HepG2 (cell line): ENCODE measurements around the gene TRNT1. TPM values are rescaled to one million over a fixed set of nuclear protein-coding genes. Genes with fewer than 3 reads are reported as not detected.

Experiments
- CC2D1A ChIP-seq: sonication (generic); formaldehyde crosslinking; IDR thresholded peaks from 2 replicates; pipeline ENCODE4 v1.8.1; 2023; ENCODE audit warnings: mild to moderate bottlenecking, missing genetic modification reagents
- FOXK1 ChIP-seq: sonication (generic); formaldehyde crosslinking; IDR thresholded peaks from 2 replicates; pipeline ENCODE4 v1.4.0; 2020; ENCODE audit warnings: low read depth, missing genetic modification reagents, borderline replicate concordance
- FOXK2 ChIP-seq: fragments of 450-650 bp; IDR thresholded peaks from 2 replicates; pipeline ENCODE4 v1.6.1; 2016
- HMG20B ChIP-seq: conservative IDR thresholded peaks from 2 replicates; pipeline ENCODE4 v1.6.1; 2016; ENCODE audit warnings: missing genetic modification reagents, missing compliant biosample characterization
- HNF4G ChIP-seq, 2 experiments: sonication (generic) in 1 of 2; formaldehyde crosslinking in 1 of 2; IDR thresholded peaks; 2 replicates each; pipeline versions ENCODE4 v1.4.0 to v1.6.1; 2011 to 2020; ENCODE audit warnings: borderline replicate concordance in 2 of 2, low read depth in 2 of 2, mild to moderate bottlenecking in 2 of 2, low read length in 1 of 2, missing genetic modification reagents in 1 of 2, moderate library complexity in 1 of 2
- PITX1 ChIP-seq: sonication (generic); formaldehyde crosslinking; IDR thresholded peaks from 2 replicates; pipeline ENCODE4 v1.5.1; 2020; ENCODE audit warnings: mild to moderate bottlenecking, missing genetic modification reagents
- SALL2 ChIP-seq: sonication (generic); formaldehyde crosslinking; IDR thresholded peaks from 2 replicates; pipeline ENCODE4 v1.8.1; 2023; ENCODE audit warnings: mild to moderate bottlenecking, missing genetic modification reagents, inconsistent platforms
- SOX13 ChIP-seq, 3 experiments: fragments of 450-650 bp in 1 of 3; sonication (generic) in 1 of 3; formaldehyde crosslinking in 1 of 3; IDR thresholded peaks in 2 of 3; conservative IDR thresholded peaks in 1 of 3; 2 replicates each; pipeline versions ENCODE4 v1.5.0 to v1.6.1; 2016 to 2020; ENCODE audit warnings: antibody characterized with exemption in 1 of 3, mild to moderate bottlenecking in 1 of 3, missing compliant biosample characterization in 1 of 3, missing genetic modification reagents in 1 of 3, moderate library complexity in 1 of 3
- TOE1 ChIP-seq: sonication (generic); formaldehyde crosslinking; IDR thresholded peaks from 2 replicates; pipeline ENCODE4 v1.4.0; 2020; ENCODE audit warnings: mild to moderate bottlenecking, missing genetic modification reagents
- ZNF121 ChIP-seq: sonication (generic); formaldehyde crosslinking; IDR thresholded peaks from 2 replicates; pipeline ENCODE4 v1.5.0; 2020; ENCODE audit warnings: mild to moderate bottlenecking, missing genetic modification reagents
- ZNF296 ChIP-seq: sonication (generic); formaldehyde crosslinking; conservative IDR thresholded peaks from 2 replicates; pipeline ENCODE4 v1.5.0; 2020; ENCODE audit warnings: mild to moderate bottlenecking, missing genetic modification reagents
- ZNF3 ChIP-seq: IDR thresholded peaks from 2 replicates; pipeline ENCODE4 v1.7.0; 2017; ENCODE audit warnings: inconsistent platforms
- ZNF430 ChIP-seq: sonication (generic); formaldehyde crosslinking; IDR thresholded peaks from 2 replicates; pipeline ENCODE4 v1.9.0; 2021; ENCODE audit warnings: mild to moderate bottlenecking, missing genetic modification reagents
- ZNF460 ChIP-seq: sonication (generic); formaldehyde crosslinking; IDR thresholded peaks from 2 replicates; pipeline ENCODE4 v1.5.1; 2020; ENCODE audit warnings: missing genetic modification reagents, mild to moderate bottlenecking, borderline replicate concordance
- ZNF674 ChIP-seq: sonication (generic); formaldehyde crosslinking; IDR thresholded peaks from 2 replicates; pipeline ENCODE4 v1.5.0; 2020; ENCODE audit warnings: low read depth, mild to moderate bottlenecking, missing genetic modification reagents
- ZNF883 ChIP-seq: sonication (generic); formaldehyde crosslinking; IDR thresholded peaks from 2 replicates; pipeline ENCODE4 v1.5.1; 2020; ENCODE audit warnings: mild to moderate bottlenecking, missing genetic modification reagents; ENCODE audit errors: not compliant biosample characterization
- polyA plus RNA-seq, 8 experiments: library from polyadenylated mRNA; depleted of rRNA in 3 of 8; stranded (reverse) in 7 of 8; unstranded in 1 of 8; fragments of >200 nt; fragmentation: Illumina TruSeq in 4 of 8; extraction: Trizol in 4 of 8; gene quantifications; 2 replicates each; pipeline versions ENCODE4 v1.2.1 to v1.2.3, GENCODE V29; 2011 to 2016; ENCODE audit warnings: low read depth in 4 of 8, missing spikeins in 1 of 8, mixed read lengths in 1 of 8; ENCODE audit not compliant: insufficient read depth in 1 of 8
- total RNA-seq, 5 experiments: library from RNA; depleted of rRNA; stranded (reverse); fragments of >200 nt; fragmentation: Illumina TruSeq; extraction: Trizol; gene quantifications; 2 replicates each; pipeline ENCODE4 v1.2.3, GENCODE V29; 2016; ENCODE audit warnings: low read depth in 1 of 5
- TF ChIP-seq, protein P1 (sequence below): sonication (generic); formaldehyde crosslinking; IDR thresholded peaks from 2 replicates; pipeline ENCODE4 v1.4.0; 2020; ENCODE audit warnings: missing genetic modification reagents, mild to moderate bottlenecking, borderline replicate concordance
- TF ChIP-seq, protein P2 (sequence below): IDR thresholded peaks from 2 replicates; pipeline ENCODE4 v1.6.1; 2016; ENCODE audit warnings: low read depth, missing genetic modification reagents, missing compliant biosample characterization
- TF ChIP-seq, protein P3 (sequence below): IDR thresholded peaks from 2 replicates; pipeline ENCODE4 v1.6.1; 2016; ENCODE audit warnings: mild to moderate bottlenecking, missing biosample characterization, missing genetic modification reagents

Gene TRNT1
- total and polyA plus RNA-seq, 2 of the 13 experiments (the other 11 are each of a cell fraction or from before 2014, with no cell fraction given), result 9.4 to 27.7 TPM

DNA sequence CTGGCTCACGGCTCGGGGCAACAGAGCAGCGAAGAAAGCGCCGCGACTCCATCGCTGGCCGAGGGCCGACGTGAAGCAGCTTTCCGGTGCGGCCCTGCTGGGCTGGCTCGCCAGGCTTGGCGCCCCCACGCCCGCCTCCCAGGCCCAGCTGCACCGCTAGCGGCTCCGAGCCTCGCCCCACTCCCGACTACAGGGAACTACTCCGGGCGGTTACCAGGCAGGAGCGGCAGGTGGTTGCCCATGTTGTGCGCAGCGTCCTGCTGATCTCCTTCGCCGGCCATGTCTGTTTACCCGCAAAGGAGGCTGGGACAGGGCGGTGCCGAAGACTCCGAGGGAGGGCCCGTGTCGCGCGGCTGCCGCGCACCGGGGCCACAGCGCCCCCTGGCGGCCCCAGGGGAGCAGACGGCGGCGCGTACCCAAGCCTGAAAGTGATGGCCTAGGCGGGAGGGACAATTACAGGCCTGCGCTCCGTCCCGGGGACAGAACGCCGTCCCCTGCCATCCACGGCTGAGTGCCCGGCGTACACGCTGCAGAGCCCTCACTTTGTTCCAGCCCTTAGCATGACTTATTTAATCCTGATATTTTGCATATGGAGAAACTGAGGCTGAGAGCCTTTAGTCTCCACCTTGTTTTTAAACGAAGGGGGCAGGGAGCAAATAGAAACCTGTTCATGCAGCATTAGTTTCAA is 52.8 kb downstream of the TRNT1 start, which contains the start of gene CRBN (continued):
- TF ChIP-seq CC2D1A (CRISPR knock-in tag) (0 out of 2 replicates have a peak, but pooled peaks have one; percentile 62), PITX1 (peak; percentile 44; the same call in 1 of the 2 replicates), SALL2 (CRISPR knock-in tag) (peak; percentile 97), FOXK1 (peak; percentile 100), ZNF460 (CRISPR knock-in tag) (no peak; the same call in 1 of the 2 replicates), ZNF296 (CRISPR knock-in tag) (no peak), ZNF883 (peak; percentile 95), HMG20B (CRISPR knock-in tag) (peak; percentile 63; the same call in 1 of the 2 replicates), FOXK2 (peak; percentile 52; the same call in 1 of the 2 replicates), ZNF3 (no peak; the same call in 1 of the 2 replicates), TOE1 (peak; percentile 93), ZNF121 (0 out of 2 replicates have a peak, but pooled peaks have one; percentile 48), HNF4G (IDR thresholded peaks at IDR 0.05; ENCODE audit: borderline replicate concordance, low read depth, low read length) (peak; percentile 51; the same call in 1 of the 2 replicates), HNF4G (CRISPR knock-in tag; IDR thresholded peaks at IDR 0.05; ENCODE audit: borderline replicate concordance, low read depth) (no peak; the same call in 1 of the 2 replicates), SOX13 (IDR thresholded peaks at IDR 0.05) (no peak), SOX13 (CRISPR knock-in tag; conservative IDR thresholded peaks at IDR 0.05 in 1 of 2, IDR thresholded peaks at IDR 0.05 in 1 of 2) (peak in 1 of 2 experiments; percentile 66; a peak in 2 of 4 replicates), ZNF674 (CRISPR knock-in tag) (no peak), ZNF430 (CRISPR knock-in tag) (no peak; the same call in 1 of the 2 replicates)
- TF ChIP-seq, protein P1, sequence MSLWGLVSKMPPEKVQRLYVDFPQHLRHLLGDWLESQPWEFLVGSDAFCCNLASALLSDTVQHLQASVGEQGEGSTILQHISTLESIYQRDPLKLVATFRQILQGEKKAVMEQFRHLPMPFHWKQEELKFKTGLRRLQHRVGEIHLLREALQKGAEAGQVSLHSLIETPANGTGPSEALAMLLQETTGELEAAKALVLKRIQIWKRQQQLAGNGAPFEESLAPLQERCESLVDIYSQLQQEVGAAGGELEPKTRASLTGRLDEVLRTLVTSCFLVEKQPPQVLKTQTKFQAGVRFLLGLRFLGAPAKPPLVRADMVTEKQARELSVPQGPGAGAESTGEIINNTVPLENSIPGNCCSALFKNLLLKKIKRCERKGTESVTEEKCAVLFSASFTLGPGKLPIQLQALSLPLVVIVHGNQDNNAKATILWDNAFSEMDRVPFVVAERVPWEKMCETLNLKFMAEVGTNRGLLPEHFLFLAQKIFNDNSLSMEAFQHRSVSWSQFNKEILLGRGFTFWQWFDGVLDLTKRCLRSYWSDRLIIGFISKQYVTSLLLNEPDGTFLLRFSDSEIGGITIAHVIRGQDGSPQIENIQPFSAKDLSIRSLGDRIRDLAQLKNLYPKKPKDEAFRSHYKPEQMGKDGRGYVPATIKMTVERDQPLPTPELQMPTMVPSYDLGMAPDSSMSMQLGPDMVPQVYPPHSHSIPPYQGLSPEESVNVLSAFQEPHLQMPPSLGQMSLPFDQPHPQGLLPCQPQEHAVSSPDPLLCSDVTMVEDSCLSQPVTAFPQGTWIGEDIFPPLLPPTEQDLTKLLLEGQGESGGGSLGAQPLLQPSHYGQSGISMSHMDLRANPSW (CRISPR knock-in tag), result peak; percentile 44; the same call in 1 of the 2 replicates
- TF ChIP-seq, protein P2, sequence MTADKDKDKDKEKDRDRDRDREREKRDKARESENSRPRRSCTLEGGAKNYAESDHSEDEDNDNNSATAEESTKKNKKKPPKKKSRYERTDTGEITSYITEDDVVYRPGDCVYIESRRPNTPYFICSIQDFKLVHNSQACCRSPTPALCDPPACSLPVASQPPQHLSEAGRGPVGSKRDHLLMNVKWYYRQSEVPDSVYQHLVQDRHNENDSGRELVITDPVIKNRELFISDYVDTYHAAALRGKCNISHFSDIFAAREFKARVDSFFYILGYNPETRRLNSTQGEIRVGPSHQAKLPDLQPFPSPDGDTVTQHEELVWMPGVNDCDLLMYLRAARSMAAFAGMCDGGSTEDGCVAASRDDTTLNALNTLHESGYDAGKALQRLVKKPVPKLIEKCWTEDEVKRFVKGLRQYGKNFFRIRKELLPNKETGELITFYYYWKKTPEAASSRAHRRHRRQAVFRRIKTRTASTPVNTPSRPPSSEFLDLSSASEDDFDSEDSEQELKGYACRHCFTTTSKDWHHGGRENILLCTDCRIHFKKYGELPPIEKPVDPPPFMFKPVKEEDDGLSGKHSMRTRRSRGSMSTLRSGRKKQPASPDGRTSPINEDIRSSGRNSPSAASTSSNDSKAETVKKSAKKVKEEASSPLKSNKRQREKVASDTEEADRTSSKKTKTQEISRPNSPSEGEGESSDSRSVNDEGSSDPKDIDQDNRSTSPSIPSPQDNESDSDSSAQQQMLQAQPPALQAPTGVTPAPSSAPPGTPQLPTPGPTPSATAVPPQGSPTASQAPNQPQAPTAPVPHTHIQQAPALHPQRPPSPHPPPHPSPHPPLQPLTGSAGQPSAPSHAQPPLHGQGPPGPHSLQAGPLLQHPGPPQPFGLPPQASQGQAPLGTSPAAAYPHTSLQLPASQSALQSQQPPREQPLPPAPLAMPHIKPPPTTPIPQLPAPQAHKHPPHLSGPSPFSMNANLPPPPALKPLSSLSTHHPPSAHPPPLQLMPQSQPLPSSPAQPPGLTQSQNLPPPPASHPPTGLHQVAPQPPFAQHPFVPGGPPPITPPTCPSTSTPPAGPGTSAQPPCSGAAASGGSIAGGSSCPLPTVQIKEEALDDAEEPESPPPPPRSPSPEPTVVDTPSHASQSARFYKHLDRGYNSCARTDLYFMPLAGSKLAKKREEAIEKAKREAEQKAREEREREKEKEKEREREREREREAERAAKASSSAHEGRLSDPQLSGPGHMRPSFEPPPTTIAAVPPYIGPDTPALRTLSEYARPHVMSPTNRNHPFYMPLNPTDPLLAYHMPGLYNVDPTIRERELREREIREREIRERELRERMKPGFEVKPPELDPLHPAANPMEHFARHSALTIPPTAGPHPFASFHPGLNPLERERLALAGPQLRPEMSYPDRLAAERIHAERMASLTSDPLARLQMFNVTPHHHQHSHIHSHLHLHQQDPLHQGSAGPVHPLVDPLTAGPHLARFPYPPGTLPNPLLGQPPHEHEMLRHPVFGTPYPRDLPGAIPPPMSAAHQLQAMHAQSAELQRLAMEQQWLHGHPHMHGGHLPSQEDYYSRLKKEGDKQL (CRISPR knock-in tag), result no peak
- TF ChIP-seq, protein P3, sequence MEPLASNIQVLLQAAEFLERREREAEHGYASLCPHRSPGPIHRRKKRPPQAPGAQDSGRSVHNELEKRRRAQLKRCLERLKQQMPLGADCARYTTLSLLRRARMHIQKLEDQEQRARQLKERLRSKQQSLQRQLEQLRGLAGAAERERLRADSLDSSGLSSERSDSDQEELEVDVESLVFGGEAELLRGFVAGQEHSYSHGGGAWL (CRISPR knock-in tag), result peak; percentile 94
